Mammary microvascular endothelial cell (primary cell): ENCODE measurements around the gene CCDC68. TPM values are rescaled to one million over a fixed set of nuclear protein-coding genes. Genes with fewer than 3 reads are reported as not detected.

ENCODE experiments used
- total RNA-seq: library from RNA; depleted of rRNA; stranded (reverse); fragments of >200 nt; gene quantifications from 2 replicates; pipeline ENCODE4 v1.2.3, GENCODE V29; 2015

CCDC68 gene
- total RNA-seq = 5.3 and 5.9 TPM in 2 replicates

DNA sequence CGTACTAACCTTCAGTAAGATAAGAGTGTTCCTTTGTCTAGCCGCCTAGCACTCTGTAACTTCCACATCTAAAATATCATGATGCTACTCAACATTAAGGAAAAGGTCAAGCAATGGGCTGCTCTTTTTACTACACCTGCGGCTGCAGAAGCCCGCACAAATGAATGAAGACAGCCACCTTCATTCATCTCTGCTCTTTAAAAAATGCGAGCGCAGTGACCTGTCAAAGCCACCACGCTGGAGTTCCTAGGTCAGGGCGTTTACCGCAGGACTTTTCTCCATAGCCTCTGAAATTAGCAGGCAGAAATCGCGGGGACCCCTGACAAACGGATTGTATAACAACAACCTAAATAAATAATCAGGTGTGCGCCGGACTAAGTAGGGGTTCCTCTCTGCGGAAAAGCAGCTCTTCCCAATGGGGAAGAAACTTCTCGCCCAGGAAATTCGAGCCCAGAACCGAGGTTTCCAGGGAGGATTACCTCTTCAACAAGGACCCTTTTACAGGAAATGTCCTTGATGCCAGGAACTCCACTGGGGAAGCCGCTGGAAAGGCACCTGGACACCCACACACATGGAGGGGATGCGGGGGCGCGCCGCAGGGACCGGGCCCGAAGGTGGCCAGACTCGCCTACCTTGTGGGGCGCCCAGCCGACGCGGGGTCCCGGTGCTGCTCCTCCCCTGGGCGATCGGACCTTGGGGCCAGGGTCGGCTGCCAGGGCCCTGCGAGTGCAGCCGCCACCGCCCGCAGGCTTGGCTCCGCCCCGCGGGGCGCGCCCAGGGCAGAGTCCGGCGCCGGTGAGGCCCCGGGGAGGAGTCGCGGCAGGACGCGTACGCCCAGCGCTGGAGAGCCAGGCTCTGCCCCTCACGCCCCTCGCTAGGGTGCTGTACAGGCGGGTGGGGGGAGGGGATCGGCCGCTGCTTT is at the start of gene CCDC68:
TSS of gene CCDC68 (minus strand) at position 758 of the 922 bp plus-strand sequence. CDS start 16,670 bp downstream, outside the sequence.

Other genes starting within 250 kb of the CCDC68 start
- gene RAB27B, start 131.0 kb downstream of the CCDC68 start, total RNA-seq = under 0.01 and 0.25 TPM in 2 replicates